Stimulated activated CD8-positive, alpha-beta memory T cell treated with anti-CD3 and anti-CD28 coated beads, Interleukin-15, amount 100 ng/mL, for 4 hours (primary cell): ENCODE results near the gene STEAP4.
"Not testable (repeated sequence)": the region's sequence is repeated elsewhere in the genome, so short reads cannot be mapped to it uniquely, and the experiment has no call there.

ENCODE experiments used
- DNase-seq, 2 donors: peaks; one replicate each; pipeline ENCODE4 v3.0.0-alpha.2; 2020; ENCODE audit warnings: low read depth in 2 of 2

The STEAP4 gene

DNA sequence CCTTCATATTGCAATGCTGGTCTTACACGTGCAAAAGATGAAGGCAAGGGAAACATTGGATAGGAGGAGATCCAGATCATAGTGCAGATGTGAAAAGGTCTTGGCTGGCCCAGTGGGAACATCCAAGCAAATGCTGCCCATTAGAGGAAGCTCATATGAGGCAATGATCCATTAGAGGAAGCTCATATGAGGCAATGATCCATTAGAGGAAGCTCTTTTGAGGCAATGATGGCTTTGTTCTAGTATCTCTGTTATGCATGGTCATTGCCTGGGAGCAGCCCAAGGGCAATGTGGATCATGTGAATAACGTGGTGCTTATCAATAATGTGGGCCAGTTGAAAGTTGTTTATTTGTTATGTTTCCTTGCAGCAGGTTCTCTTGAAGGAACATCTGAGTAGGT, 37.8 kb downstream of the STEAP4 start:
- DNase-seq: no peak

GRCh38 chr7:88268051-88268450, 38.6 kb downstream of the STEAP4 start:
- no peak for DNase-seq

DNA sequence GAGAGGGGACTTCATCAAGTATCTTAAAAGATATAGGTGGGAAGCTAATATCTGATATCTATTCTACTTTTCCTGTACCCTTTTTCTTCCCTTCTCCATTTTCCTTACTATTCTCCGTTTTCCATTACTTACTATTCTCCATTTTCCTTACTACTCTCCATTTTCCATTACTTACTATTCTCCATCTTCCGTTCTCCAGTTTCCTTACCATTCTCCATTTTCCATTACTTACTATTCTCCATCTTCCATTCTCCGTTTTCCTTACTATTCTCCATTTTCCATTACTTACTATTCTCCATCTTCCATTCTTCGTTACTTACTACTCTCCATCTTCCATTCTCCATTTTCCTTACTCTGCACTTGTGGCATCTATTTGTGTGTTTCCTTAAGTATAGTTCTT, 39.3 kb downstream of the STEAP4 start:
- no peak for DNase-seq

DNA sequence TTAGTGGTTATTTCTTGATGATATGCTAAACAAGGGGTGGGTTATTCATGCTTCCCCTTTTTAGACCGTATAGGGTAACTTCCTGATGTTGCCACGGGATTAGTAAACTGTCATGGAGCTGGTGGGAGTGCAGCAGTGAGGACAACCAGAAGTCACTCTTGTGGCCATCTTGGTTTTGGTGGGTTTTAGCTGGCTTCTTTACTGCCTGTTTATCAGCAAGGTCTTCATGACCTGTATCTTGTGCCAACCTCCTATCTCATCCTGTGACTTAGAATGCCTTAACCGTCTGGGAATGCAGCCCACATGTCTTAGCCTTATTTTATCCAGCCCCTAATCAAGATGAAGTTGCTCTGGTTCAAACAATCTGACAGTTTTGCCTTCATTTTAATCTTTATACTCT, 41.7 kb downstream of the STEAP4 start:
- not testable (repeated sequence) for DNase-seq

GRCh38 chr7:88262562-88262961, 44.1 kb downstream of the STEAP4 start:
- no peak for DNase-seq

DNA sequence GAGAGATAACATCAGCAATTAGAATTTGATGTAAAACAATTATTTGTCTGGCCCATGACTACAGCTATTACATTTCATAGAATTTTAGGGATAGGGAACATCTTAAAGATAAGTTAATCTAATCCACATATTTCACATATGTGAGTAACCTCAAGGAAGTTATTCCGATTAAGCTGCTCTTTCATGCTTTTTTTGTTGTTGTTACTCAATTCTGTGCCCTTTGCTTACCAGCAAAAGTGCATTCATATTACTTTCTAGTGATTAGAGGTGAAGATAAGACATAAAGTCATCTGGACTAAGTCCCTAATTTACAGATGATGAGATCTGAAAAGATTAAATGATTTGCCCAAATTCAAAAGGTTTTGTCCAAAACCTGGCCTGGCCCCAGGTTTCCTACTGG, 46.0 kb downstream of the STEAP4 start:
- DNase-seq: no peak

DNA sequence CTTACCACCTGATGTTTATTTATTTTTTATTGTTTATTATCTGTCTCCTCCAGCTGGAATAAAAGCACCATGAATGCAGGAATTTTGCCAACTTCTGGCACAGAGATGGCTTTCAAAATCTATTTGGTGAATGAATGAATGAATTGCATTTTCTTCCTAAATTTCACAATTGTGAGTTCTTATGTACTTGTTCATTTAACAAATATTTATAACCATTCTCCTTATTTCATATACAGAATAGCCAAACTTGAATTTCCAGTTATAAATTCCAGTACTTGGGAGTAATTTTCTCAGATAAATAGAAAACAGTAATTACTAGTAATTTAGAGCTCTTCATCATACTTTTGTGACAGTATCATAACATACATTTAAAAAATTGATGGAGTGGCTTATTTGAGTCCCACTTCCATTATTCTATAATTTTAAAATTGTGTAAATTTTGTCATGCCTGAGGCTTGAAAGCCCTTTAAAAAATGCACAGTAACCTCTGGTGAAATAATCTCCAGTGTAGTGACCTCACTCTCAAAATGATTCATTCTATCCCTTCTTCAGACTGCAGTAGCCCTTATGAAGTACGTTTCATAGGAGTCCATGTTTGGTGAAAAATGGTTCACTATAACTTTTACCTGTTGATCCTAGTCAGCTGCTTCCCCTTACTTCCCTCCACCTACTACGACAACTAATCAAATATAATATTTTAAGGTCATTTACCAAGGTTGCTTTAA, 46.9 kb downstream of the STEAP4 start:
- no peak for DNase-seq

DNA sequence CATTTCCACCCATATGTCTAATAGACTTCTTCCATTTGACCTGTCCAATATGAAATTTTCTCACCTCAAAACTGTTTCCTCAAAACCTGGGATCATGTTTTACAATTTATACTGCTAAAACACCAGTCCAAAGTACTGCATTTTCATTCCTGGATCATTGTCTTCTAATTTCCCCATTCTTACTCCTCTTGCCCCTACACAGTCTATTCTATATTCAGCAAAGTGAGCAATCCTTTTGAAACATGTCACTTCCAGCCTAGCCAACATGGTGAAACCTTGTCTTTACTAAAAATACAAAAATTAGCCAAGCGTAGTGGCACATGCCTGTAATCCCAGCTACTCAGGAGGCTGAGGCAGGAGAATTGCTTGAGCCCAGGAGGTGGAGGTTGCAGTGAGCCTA, 48.4 kb downstream of the STEAP4 start:
- DNase-seq: not testable (repeated sequence)

- no peak for DNase-seq
Measured at GRCh38 chr7:88256906-88257305, 49.8 kb downstream of the STEAP4 start.

- no peak for DNase-seq
Measured at GRCh38 chr7:88254721-88255424, 51.8 kb downstream of the STEAP4 start.

DNA sequence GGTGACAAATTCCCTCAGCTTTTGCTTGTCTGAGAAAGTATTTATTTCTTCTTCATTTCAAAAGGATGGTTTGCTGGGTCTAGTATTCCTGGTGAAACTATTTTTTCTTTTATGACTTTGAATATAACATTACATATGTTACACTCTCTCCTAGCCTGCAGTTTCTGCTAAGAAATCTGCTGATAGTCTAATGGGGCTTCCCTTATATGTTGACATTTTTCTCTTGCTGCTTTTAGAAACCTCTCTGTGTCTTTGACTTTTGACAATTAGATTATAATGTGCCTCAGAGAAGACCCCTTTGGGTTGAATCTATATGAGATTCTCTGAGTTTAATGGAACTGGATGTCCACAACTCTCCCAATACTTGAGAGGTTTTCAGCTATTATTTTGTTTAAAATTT, 53.1 kb downstream of the STEAP4 start:
- no peak for DNase-seq

DNA sequence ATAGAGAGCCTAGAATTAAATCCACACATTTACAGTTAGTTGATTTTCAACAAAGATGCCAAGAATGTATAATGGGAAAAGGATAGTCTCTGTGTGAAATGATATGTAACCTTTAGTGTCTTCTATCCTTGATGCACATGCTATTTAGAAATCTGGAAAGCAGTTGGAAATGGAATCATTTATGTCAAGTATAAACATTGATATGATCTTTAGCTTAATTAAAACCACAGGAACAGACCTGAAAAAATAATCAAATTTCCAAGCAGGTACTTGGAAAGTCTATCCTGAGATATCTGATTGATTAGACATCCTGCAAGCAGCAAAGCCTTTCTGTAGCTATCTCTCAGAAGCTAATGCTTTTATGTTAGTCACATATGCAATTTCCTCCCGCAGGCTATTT, 62.4 kb downstream of the STEAP4 start:
- DNase-seq: no peak

GRCh38 chr7:88243345-88243909, 63.3 kb downstream of the STEAP4 start:
- DNase-seq: no peak

DNA sequence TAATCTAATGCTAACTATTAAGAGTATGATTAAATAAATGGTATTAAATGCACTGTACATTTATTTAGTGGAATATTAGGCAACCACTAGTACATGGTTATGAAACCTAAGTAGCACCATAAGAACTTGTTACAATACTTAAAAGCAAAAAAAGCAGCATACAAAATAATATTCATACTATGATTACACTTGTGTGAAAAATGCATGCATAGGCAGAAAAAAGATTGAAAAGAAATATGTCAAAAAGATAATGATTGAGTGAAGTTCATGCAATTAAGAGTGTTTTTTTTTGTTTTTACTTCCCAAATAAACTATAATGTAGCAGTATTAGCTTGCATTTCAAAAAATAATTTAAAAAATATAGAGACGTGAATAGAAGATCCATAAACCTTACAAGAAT, 66.8 kb downstream of the STEAP4 start:
- DNase-seq: no peak

GRCh38 chr7:88233828-88234227, 72.9 kb downstream of the STEAP4 start:
- DNase-seq: no peak

DNA sequence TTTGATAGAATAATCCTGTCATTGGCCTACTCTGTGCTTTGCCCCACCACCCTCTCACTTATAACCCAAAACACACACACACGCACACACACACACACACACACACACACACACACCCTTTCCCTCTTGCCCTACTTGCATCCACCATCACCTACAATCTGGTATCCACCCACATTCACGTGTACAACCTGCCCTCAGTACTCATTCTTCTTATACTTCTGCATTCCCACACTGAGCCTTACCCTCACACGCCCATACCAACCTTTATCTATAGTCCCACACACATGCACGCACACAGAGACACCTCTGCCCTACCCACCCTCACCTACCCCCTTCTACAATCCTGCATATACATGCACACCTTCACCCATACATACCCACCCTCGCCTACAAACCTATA, 76.0 kb downstream of the STEAP4 start:
- DNase-seq: no peak

DNA sequence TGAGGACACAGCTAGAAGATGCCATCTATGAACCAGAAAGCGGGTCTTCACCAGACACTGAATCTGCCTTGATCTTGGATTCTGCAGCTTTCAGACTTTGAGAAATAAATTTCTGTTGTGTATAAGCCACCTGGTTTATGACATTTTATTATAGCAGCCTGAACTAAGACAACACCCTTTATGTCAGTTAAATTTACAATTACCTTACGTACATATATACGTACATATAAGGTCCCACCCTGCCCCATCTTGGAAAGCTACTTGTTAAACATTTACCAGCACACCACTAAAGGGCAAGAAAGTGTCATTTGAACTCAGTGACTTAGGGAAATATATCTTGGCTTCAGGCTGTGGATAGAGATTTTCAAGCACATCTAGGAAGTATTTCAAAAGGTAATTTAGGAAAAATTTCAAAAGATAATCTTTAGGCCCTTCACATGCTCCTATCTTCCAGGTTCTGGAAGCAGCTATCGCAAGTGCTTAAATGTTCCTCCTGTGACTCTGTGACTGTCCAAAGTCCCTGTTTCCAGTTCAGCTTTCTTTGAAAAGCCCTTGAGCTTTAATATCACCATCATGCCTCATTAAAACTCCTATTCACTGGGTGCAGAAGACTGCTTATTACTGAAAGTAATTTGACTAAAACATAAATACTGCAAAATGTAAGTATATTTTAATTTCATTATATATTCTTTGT, 77.2 kb downstream of the STEAP4 start:
- no peak for DNase-seq

DNA sequence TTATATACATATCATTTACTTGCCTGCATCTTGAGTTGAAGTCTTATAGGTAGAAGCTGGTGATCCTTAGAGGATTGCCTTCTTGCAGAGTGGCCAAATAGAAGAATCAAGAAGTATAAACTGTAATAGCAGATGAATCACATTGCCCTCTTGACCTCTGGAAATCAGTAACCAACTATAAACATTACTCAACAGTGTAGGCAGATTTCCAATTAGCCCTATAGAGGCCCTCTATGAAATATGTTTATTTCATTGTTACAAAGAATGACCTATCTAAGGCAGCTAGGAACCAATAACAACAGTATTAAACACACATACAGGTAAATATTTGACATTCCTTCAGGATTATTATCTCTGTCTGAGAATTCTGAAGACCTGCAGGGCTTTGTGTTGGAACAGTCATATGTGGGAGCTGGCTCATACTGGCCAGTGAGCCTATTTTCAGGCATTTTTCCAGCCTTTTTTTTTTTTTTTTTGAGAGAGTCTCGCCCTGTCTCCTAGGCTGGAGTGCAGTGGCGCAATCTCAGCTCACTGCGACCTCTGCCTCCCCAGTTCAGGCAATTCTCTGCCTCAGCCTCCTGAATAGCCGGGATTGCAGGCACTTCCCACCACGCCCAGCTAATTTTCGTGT, 79.7 kb downstream of the STEAP4 start:
- no peak for DNase-seq

- DNase-seq: no peak
Measured at GRCh38 chr7:88226201-88226600, 80.5 kb downstream of the STEAP4 start.

GRCh38 chr7:88224601-88225275, 82.0 kb downstream of the STEAP4 start:
- DNase-seq: no peak

GRCh38 chr7:88223265-88223664, 83.4 kb downstream of the STEAP4 start:
- DNase-seq: no peak
